Parathyroid adenoma (tissue), 2 donors: ENCODE data around the gene UNC13D.

Experiments
- H2AFZ ChIP-seq: fragments of 300-600 bp; sonication (generic); one replicate; pipeline ENCODE4 v1.7.0; 2017; ENCODE audit warnings: antibody characterized with exemption, mild to moderate bottlenecking
- H3K27ac ChIP-seq: fragments of 300-600 bp; sonication (generic); one replicate; pipeline ENCODE4 v1.7.0; 2017
- H3K27me3 ChIP-seq: fragments of 300-600 bp; sonication (generic); one replicate; pipeline ENCODE4 v1.7.0; 2017; ENCODE audit warnings: low read length; ENCODE audit not compliant: control insufficient read depth, insufficient read depth
- H3K36me3 ChIP-seq: fragments of 300-600 bp; sonication (generic); one replicate; pipeline ENCODE4 v1.7.0; 2017; ENCODE audit warnings: low read length; ENCODE audit not compliant: control insufficient read depth, insufficient read depth
- H3K4me1 ChIP-seq: fragments of 300-600 bp; sonication (generic); one replicate; pipeline ENCODE4 v1.7.0; 2017; ENCODE audit warnings: control low read depth
- H3K4me2 ChIP-seq: fragments of 300-600 bp; sonication (generic); one replicate; pipeline ENCODE4 v1.7.0; 2017; ENCODE audit warnings: low read length
- H3K4me3 ChIP-seq: fragments of 300-600 bp; sonication (generic); one replicate; pipeline ENCODE4 v1.7.0; 2017; ENCODE audit warnings: low read depth, low read length
- H3K79me2 ChIP-seq: fragments of 300-600 bp; sonication (generic); one replicate; pipeline ENCODE4 v1.7.0; 2017; ENCODE audit warnings: control low read depth
- H3K9ac ChIP-seq: fragments of 300-600 bp; sonication (generic); one replicate; pipeline ENCODE4 v1.7.0; 2017; ENCODE audit warnings: mild to moderate bottlenecking
- H3K9me3 ChIP-seq: fragments of 300-600 bp; sonication (generic); one replicate; pipeline ENCODE4 v1.7.0; 2017; ENCODE audit warnings: low read length; ENCODE audit not compliant: control insufficient read depth
- CTCF ChIP-seq: fragments of 300-600 bp; sonication (generic); IDR thresholded peaks from one replicate; pipeline ENCODE4 v1.7.0; 2017; ENCODE audit warnings: antibody characterized with exemption, mild to moderate bottlenecking
- donor health status: primary hyperparathyroidism.

UNC13D gene

GRCh38 chr17:75820094-75821080, 23.8 kb downstream of the UNC13D start:
- H3K9ac ChIP-seq, result no peak overlapping the region
- H3K9me3 ChIP-seq, result no peaks in the 10 kb centered on the region
- peaks cover 3% of the 10 kb centered on the region for H3K4me1 ChIP-seq
- H3K27ac ChIP-seq, result no peak overlapping the region
- no peak overlapping the region for H3K4me3 ChIP-seq
- no peaks in the 10 kb centered on the region for H3K36me3 ChIP-seq
- no peaks in the 10 kb centered on the region for H3K79me2 ChIP-seq
- H3K4me2 ChIP-seq, result no peak overlapping the region
- H3K27me3 ChIP-seq, result no peaks in the 10 kb centered on the region
- no peak for TF ChIP-seq CTCF
- no peak overlapping the region for H2AFZ ChIP-seq

GRCh38 chr17:75819678-75820077, 24.5 kb downstream of the UNC13D start:
- Histone ChIP-seq H3K4me2 (no peak overlapping the region), H3K27me3 (no peaks in the 10 kb centered on the region), H3K4me3 (no peak overlapping the region), H2AFZ (no peak overlapping the region), H3K4me1 (peaks cover 3% of the 10 kb centered on the region), H3K9ac (no peak overlapping the region), H3K79me2 (no peaks in the 10 kb centered on the region), H3K27ac (no peak overlapping the region), H3K9me3 (no peaks in the 10 kb centered on the region), H3K36me3 (no peaks in the 10 kb centered on the region)
- no peak for TF ChIP-seq CTCF

- no peaks in the 10 kb centered on the region for H3K27me3 ChIP-seq
Measured at GRCh38 chr17:75819116-75819515, 25.1 kb downstream of the UNC13D start.

GRCh38 chr17:75818326-75818885, 25.8 kb downstream of the UNC13D start:
- no peak overlapping the region for H3K4me3 ChIP-seq
- TF ChIP-seq CTCF, result no peak
- no peak overlapping the region for H3K9ac ChIP-seq
- no peaks in the 10 kb centered on the region for H3K9me3 ChIP-seq
- H2AFZ ChIP-seq, result no peak overlapping the region
- no peak overlapping the region for H3K27ac ChIP-seq
- H3K4me1 ChIP-seq, result peaks cover 3% of the 10 kb centered on the region
- no peak overlapping the region for H3K4me2 ChIP-seq
- H3K27me3 ChIP-seq, result no peaks in the 10 kb centered on the region
- no peaks in the 10 kb centered on the region for H3K79me2 ChIP-seq
- H3K36me3 ChIP-seq, result no peaks in the 10 kb centered on the region

More at GRCh38 chr17:75819116-75819515, 25.1 kb downstream of the UNC13D start:
- Histone ChIP-seq H3K9ac (no peak overlapping the region), H3K79me2 (no peaks in the 10 kb centered on the region), H3K4me3 (no peak overlapping the region), H2AFZ (no peak overlapping the region), H3K9me3 (no peaks in the 10 kb centered on the region), H3K27ac (no peak overlapping the region), H3K4me1 (peaks cover 3% of the 10 kb centered on the region), H3K36me3 (no peaks in the 10 kb centered on the region), H3K4me2 (no peak overlapping the region)
- TF ChIP-seq CTCF, result no peak
